ENCODE measurements around the gene CADM3. TPM values are rescaled to one million over a fixed set of nuclear protein-coding genes. Genes with fewer than 3 reads are reported as not detected.

The CADM3 gene
- polyA plus RNA-seq, 2 of the 4 experiments (the other 2 are of a cell fraction): 0.10 to 0.13 TPM

GRCh38 chr1:159141584-159142390, 29.6 kb upstream of the CADM3 start:
- ATAC-seq: peak; percentile 49 to 56; a peak in 5 of 6 replicates
- peak overlapping the region; percentile 38 for H3K4me3 ChIP-seq
- H3K27ac ChIP-seq: no peak overlapping the region
- CTCF ChIA-PET: interaction anchor here (0.7 to 5.1 kb wide), 6 partner anchors 9 to 865 kb away, joined by 3 to 37 read pairs (median 8); no protein-coding TSS in a partner anchor
- TF ChIP-seq CBX2 (IDR thresholded peaks at IDR 0.05; ENCODE audit: borderline replicate concordance, low read depth) (no peak), HEYL (CRISPR knock-in tag; IDR thresholded peaks at IDR 0.05) (no peak), KDM5A (IDR thresholded peaks at IDR 0.05) (no peak), SREBF2 (IDR thresholded peaks at IDR 0.05) (peak; percentile 34; the same call in 1 of the 2 replicates)
- TF ChIP-seq, protein P1, sequence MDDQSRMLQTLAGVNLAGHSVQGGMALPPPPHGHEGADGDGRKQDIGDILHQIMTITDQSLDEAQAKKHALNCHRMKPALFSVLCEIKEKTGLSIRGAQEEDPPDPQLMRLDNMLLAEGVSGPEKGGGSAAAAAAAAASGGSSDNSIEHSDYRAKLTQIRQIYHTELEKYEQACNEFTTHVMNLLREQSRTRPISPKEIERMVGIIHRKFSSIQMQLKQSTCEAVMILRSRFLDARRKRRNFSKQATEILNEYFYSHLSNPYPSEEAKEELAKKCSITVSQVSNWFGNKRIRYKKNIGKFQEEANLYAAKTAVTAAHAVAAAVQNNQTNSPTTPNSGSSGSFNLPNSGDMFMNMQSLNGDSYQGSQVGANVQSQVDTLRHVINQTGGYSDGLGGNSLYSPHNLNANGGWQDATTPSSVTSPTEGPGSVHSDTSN (IDR thresholded peaks at IDR 0.05): no peak
- peak in 1 of 2 experiments; percentile 19 for DNase-seq (ENCODE audit: low read depth in 1 of 2, low spot score in 1 of 2)
- POLR2A ChIA-PET: no interaction called here
- no peaks in the 10 kb centered on the region for H3K9me3 ChIP-seq
- WGBS (ENCODE audit: missing lambda C conversion rate): 3% methylated on average over 18 of the region's 18 CpGs
- H3K4me1 ChIP-seq: no peaks in the 10 kb centered on the region
- FAIRE-seq: no peak
- peak overlapping the region; percentile 65 for H3K4me2 ChIP-seq

DNA sequence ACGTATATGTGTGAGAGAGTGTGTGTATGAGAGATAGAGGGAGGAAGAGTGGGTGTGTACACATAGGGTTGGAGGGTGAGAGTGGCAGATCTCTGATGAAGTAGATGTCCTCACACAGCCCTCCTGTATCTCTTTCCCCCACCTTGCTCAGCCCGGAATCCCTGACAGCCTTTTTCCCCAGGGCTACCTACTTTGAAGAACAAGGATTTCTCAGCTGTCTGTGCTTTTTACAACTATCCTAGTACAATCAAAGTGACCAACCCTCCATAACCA, 29.1 kb upstream of the CADM3 start:
- Histone ChIP-seq H3K27ac (no peak overlapping the region), H3K4me1 (no peaks in the 10 kb centered on the region), H3K4me3 (no peak overlapping the region; the same call in 2 of the 3 replicates), H3K9me3 (no peaks in the 10 kb centered on the region), H3K4me2 (peak overlapping the region; percentile 65; the same call in 2 of the 3 replicates)
- 0% methylated on average over 2 of the region's 2 CpGs for WGBS (ENCODE audit: missing lambda C conversion rate)
- peak; percentile 45; a peak in 4 of 6 replicates for ATAC-seq
- POLR2A ChIA-PET: no interaction called here
- no peak for FAIRE-seq
- DNase-seq (ENCODE audit: low read depth in 1 of 2, low spot score in 1 of 2): no peak
- no peak for TF ChIP-seq PHF8 (IDR thresholded peaks at IDR 0.05; ENCODE audit: borderline replicate concordance, low read depth)
- no peak for TF ChIP-seq CHD2 (IDR thresholded peaks at IDR 0.05; ENCODE audit: low read length, partially characterized antibody)
- TF ChIP-seq ZSCAN20 (CRISPR knock-in tag; IDR thresholded peaks at IDR 0.05): no peak
- no peak for TF ChIP-seq JUN (IDR thresholded peaks at IDR 0.05)
- no peak for TF ChIP-seq EHMT2 (IDR thresholded peaks at IDR 0.05; ENCODE audit: low read depth)
- CTCF ChIA-PET: interaction anchor here (0.7 to 5.1 kb wide), 4 partner anchors 9 to 83 kb away, joined by 3 to 37 read pairs (median 8); no protein-coding TSS in a partner anchor

DNA sequence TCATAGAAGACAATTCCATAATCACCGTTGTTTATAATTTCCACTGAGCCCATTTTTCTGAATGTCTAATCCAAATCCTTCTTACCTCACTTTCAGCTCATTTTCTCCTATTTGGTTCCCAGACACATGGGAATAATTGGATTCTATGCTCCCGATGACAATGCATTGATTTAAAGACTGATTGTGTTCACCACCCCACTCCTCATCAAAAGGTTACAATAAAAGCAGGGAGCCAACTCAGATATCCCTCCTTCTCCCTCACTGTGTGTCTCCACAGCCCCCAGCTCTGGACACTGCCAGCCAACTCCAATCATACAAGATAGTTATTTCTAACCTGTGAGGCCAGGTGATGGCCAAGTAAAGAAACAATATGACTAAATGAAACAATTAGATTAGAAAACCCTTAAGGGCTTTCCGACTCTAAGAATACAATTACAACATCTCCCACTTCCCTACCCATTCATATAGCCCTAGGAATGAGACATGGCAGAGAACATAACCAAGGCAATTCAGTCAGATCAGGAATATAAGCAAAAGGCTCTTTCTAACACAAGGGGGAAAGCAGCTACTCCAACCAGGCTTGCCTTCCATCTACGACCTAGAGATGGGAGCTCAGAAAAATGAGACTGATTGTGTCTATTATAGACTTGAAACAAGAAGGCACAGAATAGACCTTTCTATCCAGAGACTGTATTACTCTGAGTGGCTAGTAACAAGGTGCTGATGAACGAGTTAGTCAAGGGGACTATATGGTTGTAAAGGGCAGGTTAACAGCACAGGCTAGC, 28.5 kb upstream of the CADM3 start:
- Histone ChIP-seq H3K4me2 (no peak overlapping the region), H3K27ac (no peak overlapping the region), H3K4me1 (no peaks in the 10 kb centered on the region), H3K9me3 (no peaks in the 10 kb centered on the region), H3K4me3 (no peak overlapping the region)
- ATAC-seq (no peak), DNase-seq (ENCODE audit: low read depth in 1 of 2, low spot score in 1 of 2) (no peak), FAIRE-seq (no peak)
- ChIA-PET POLR2A (no interaction called here), CTCF (interaction anchor here (0.7 to 5.1 kb wide), 7 partner anchors 10 to 82 kb away, joined by 3 to 37 read pairs (median 4); no protein-coding TSS in a partner anchor)
- 2% methylated on average over 5 of the region's 5 CpGs for WGBS (ENCODE audit: missing lambda C conversion rate)
- TF ChIP-seq NFE2L2 (conservative IDR thresholded peaks at IDR 0.05; ENCODE audit: low read length) (no peak), BHLHE40 (IDR thresholded peaks at IDR 0.05; ENCODE audit: low read depth, low read length) (no peak), MAFK (IDR thresholded peaks at IDR 0.05; ENCODE audit: partially characterized antibody) (no peak), ZSCAN20 (CRISPR knock-in tag; IDR thresholded peaks at IDR 0.05) (no peak), HEYL (CRISPR knock-in tag; IDR thresholded peaks at IDR 0.05) (no peak), SMC3 (IDR thresholded peaks at IDR 0.05) (no peak)

DNA sequence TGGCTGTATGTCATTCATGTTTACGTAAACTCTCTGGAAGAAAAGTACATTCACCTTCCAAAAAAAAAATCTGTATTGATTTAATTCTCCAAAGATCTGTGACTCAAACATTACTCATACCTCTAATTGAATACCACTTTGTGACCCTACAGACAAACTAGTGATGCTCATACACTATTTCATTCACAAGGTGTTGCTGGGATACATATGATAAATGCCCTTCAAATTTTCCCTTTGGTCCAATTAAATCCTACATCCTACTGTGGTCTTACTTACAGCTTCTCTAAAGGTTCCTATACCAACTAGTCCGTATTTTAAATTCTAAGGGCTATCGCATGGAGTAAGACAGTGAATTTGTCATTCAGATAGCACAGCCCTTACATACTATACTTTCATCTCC, 26.8 kb upstream of the CADM3 start:
- no peak for DNase-seq (ENCODE audit: low read depth in 1 of 2, low spot score in 1 of 2)
- ChIA-PET POLR2A (no interaction called here), CTCF (interaction anchor here (5.1 kb wide), 1 partner anchor 12 kb away, joined by 37 read pairs; no protein-coding TSS in a partner anchor)
- WGBS (ENCODE audit: missing lambda C conversion rate): 34% methylated on average over 3 of the region's 3 CpGs
- ATAC-seq: no peak
- no peaks in the 10 kb centered on the region for H3K9me3 ChIP-seq
- H3K4me1 ChIP-seq: no peaks in the 10 kb centered on the region
- H3K4me3 ChIP-seq: no peak overlapping the region
- H3K27ac ChIP-seq: no peak overlapping the region
- no peak overlapping the region for H3K4me2 ChIP-seq
- no peak for FAIRE-seq
- no peak for TF ChIP-seq KDM1A (IDR thresholded peaks at IDR 0.05; ENCODE audit: low read depth)
- no peak for TF ChIP-seq SMC3 (IDR thresholded peaks at IDR 0.05)
- no peak for TF ChIP-seq CHD4 (IDR thresholded peaks at IDR 0.05; ENCODE audit: borderline replicate concordance)
- TF ChIP-seq ZC3H11A (IDR thresholded peaks at IDR 0.05): no peak
- no peak for TF ChIP-seq RFX5 (IDR thresholded peaks at IDR 0.05)
- TF ChIP-seq NPAS2 (CRISPR knock-in tag; IDR thresholded peaks at IDR 0.05; ENCODE audit: borderline replicate concordance): no peak
- TF ChIP-seq, protein P2, sequence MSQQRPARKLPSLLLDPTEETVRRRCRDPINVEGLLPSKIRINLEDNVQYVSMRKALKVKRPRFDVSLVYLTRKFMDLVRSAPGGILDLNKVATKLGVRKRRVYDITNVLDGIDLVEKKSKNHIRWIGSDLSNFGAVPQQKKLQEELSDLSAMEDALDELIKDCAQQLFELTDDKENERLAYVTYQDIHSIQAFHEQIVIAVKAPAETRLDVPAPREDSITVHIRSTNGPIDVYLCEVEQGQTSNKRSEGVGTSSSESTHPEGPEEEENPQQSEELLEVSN (IDR thresholded peaks at IDR 0.05; ENCODE audit: borderline replicate concordance, low read depth): no peak
- TF ChIP-seq CBX8 (IDR thresholded peaks at IDR 0.05): no peak
- TF ChIP-seq, protein P3, sequence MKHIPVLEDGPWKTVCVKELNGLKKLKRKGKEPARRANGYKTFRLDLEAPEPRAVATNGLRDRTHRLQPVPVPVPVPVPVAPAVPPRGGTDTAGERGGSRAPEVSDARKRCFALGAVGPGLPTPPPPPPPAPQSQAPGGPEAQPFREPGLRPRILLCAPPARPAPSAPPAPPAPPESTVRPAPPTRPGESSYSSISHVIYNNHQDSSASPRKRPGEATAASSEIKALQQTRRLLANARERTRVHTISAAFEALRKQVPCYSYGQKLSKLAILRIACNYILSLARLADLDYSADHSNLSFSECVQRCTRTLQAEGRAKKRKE (CRISPR knock-in tag; IDR thresholded peaks at IDR 0.05; ENCODE audit: low read depth): no peak
- TF ChIP-seq CBX2 (IDR thresholded peaks at IDR 0.05; ENCODE audit: borderline replicate concordance, low read depth): no peak
- TF ChIP-seq USF2 (IDR thresholded peaks at IDR 0.05): no peak
- no peak for TF ChIP-seq RAD21 (conservative IDR thresholded peaks at IDR 0.05 in 1 of 2, IDR thresholded peaks at IDR 0.05 in 1 of 2)
- no peak for TF ChIP-seq CEBPB (IDR thresholded peaks at IDR 0.05)
- no peak for TF ChIP-seq EHMT2 (IDR thresholded peaks at IDR 0.05; ENCODE audit: low read depth)

All from A549 (cell line).